ENCODE measurements around the gene GABRE.
A peak's percentile ranks its signal among the peaks of the same experiment; 100 is the strongest.
"Not testable (repeated sequence)": the region's sequence is repeated elsewhere in the genome, so short reads cannot be mapped to it uniquely, and the experiment has no call there.

The GABRE gene

DNA sequence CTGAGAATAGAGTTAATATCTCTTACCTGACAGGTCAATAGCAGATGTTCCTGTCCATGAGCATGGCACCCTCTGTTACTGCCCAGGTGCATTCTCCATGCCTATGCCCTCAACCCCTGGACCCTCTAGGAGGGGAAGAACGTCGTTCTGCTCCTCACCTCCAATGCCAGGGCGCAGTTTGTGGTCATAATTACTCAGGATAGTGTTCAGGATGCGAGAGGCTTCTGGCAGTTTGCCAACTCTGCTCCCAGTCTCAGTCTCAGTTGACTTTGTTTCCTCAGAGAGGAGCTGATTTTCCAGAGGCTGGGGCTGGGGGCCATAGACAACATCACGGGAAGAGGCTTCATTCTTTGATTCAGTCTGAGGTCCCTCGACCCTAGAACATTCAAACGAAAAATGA is 4.4 kb downstream of the GABRE start:
- DNase-seq: no peak

GRCh38 chrX:151966236-151966635 is 8.2 kb downstream of the GABRE start:
- DNase-seq: no peak

DNA sequence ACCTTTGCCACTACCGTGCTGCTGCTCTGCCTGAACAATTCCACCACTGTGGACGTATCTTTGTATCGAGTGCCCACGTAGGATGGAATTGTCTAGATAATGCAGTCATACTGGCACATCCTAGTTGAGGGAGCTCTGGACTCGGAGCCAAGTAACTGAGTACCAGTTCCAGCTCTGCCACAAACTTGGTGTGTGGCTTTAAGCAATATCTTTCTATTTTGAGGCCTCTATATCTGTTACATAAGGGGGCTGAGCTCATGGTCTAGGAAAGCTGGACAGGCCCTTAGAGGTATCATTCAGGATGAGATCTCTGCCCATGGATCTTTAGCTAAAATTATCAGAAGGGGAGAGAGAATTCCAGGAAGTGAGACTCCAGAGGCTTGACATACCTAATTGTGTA is 12.4 kb downstream of the GABRE start:
- DNase-seq: no peak

GRCh38 chrX:151958101-151958500 is 16.4 kb downstream of the GABRE start:
- DNase-seq: no peak

DNA sequence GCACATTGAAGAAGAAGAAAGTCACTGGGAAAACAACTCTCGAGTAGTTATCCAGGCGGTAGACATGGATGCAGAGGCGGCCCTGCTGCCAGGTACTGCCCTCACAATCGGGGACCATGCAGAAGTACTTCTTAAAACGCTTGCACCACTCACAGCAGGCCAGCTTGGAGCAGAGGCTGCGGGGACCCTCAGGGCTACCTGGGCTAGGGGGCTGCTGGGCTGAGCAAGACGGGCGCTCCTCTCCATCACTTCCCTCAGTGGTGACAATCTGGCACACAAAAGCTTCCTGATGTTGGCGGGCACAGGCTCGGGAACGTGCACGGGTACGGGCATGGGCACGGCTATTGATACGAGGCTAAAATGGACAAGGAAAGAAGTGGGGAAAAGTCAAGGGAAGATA is 19.7 kb downstream of the GABRE start:
- no peak for DNase-seq

DNA sequence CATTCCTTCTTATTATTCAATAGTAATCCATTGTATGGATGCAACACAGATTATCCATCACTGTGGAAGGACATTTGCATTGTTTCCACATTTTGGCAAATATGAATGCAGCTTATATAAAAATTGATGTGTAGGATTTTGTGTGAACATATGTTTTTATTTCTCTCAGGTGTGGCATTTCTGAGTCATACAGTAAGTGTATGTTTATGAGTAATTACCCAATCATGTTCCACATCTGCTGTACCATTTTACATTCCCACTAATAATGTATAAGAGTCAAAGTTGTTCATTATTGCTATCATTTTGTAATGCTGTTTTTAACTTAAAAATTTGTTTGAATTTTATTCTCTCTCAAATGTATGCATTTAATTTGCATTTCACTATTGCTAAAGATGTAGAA is 36.3 kb downstream of the GABRE start:
- no peak for DNase-seq

GRCh38 chrX:151935358-151935757 is 39.1 kb downstream of the GABRE start:
- no peak for DNase-seq

DNA sequence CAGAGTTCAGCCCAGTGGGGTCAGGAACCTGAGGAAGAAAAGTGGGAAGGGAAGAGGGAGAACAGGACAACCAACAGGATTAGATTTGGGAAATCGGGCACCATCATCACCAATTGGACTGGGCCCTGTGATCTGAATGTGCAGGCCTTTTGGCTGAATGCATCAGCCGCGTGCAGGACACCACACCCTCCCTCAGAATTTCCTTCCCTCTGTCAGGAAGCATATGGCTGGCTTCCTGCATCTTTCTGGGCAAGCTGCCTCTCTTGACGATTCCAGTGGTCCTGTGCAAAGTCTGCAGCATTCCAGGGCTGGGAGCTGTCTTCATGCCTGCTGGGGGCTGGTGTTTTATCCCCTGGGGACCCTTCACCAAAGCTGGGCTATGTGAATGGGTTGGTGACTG is 45.4 kb downstream of the GABRE start:
- DNase-seq: peak; percentile 11

GRCh38 chrX:151923648-151924047 is 50.8 kb downstream of the GABRE start:
- DNase-seq: no peak

- no peak for DNase-seq
Measured at GRCh38 chrX:151922692-151923091, 51.8 kb downstream of the GABRE start.

DNA sequence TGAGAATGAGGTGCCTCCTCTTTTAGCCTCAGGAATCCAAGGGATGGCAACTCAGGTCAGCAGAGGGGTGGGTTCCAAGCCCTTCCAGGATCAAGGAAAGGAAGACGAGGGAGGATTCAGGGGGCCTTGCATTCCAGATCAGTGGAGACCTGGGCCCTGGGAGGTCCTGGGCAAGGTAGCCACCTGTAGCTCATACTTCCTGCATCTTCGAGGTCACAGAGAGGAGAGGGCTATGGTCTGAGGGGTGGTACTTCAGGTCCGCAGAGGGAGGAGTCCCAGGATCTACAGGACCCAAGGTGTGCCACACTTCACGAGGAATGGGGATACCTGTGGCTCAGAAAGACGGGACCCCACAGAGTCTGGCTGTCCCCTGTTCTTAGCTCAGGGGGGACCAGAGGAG is 52.6 kb downstream of the GABRE start:
- no peak for DNase-seq

DNA sequence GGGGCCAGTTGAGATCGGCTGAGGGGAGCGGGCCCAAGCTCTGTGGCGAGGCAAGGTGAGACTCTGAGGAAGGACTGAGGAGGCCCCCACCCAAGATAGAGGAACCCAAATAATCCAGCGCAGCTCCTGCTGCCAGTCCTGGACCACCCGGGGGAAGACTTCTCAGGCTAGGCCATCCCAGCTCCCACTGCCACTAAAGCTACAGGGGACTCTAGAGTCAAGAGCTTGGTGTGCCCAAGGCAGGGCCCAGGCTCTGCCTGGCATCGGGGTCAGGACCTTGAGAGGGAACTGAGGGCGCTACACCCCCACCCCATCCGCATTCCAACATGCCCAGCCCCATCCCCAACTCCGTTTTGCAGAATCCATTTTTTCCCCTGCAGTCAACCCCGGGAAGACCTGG is 53.2 kb downstream of the GABRE start:
- no peak for DNase-seq

GRCh38 chrX:151920530-151920929 is 53.9 kb downstream of the GABRE start:
- DNase-seq: no peak

GRCh38 chrX:151920101-151920500 is 54.4 kb downstream of the GABRE start:
- no peak for DNase-seq

DNA sequence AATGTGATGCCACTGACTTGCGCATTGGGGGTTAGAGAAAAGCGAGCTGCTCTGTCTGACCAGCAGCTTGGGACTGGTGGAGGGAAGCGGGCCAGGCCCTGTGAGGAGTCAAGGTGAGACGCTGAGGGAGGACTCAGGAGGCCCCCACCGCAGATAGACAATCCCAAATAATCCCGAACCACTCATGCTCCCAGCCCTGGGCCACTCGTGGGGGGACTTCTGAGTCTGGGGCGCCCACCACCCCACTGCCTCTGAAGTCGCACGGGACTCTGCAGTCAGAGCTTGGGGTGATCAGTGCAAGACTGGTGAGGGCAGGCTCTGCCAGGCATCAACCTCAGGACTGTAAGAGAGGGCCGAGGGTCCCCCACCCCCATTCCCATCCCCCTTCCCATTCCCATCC is 54.9 kb downstream of the GABRE start:
- no peak for DNase-seq

DNA sequence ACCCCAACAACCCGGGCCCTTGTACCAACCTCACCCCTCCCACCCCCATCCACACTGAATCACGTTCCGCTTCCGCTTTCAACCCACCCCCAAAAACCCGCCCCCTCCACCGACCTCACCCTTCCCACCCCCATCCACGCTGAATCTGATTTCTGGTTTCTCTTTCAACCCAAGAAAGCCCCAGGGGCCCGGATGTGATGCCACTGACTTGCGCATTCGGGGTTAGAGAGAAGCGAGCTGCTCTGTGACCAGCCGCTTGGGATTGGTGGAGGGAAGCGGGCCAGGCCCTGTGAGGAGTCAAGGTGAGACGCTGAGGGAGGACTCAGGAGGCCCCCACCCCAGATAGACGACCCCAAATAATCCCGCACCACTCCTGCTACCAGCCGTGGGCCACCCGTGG is 55.7 kb downstream of the GABRE start:
- not testable (repeated sequence) for DNase-seq

- DNase-seq: no peak
Measured at GRCh38 chrX:151912780-151913179, 61.7 kb downstream of the GABRE start, which contains the start of gene MAGEA4. Gene MAGEA4 (plus strand): TSS chrX:151912889. CDS start chrX:151923665, 10,776 bp downstream.

DNA sequence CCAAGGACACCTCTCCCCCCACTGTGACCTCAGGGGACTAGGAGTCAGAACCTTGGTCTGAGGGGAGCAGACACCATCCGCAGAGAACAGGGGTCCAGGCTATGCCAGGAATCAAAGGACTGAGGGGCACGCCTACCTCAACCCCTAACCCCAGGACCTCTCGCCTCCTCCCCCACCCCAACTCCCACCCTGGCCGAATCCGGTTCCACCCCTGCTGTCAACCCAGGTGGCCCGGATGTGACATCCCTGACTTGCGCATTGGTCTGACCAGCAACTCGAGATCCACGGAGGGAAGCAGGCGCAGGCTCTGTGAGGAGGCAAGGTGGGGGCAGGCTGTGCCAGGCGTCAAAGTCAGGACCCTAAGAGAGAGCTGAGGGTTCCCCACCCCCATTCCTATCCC is 62.3 kb downstream of the GABRE start:
- no peak for DNase-seq

DNA sequence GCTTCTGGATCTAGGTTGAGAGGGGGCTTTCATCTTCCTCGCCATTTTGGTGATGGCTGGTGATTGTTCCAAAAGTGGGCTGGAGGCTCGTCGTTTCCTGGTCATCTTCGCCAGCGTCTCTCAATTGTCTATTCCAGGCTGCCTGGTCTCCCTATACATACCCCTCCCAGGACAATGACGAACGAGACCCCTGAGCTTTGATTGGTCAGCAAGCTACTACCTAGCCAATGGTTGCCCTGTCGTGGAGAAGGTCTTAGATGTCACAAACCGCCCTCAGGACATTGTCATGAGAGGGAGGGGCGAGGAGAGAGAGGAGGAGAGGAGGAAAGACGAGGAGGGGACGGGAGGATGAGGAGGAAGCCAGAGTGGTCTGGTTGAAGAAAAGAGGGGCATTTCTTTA is 69.5 kb downstream of the GABRE start:
- no peak for DNase-seq
